Liver (tissue), 9 donors: Measurements from ENCODE around the gene ADGRD1. TPM values are rescaled to one million over a fixed set of nuclear protein-coding genes. Genes with fewer than 3 reads are reported as not detected.

Experiments used
- DNase-seq: peaks from one replicate; pipeline ENCODE4 v3.0.0-alpha.2; 2017; ENCODE audit warnings: low spot score
- H3K27ac ChIP-seq, 2 donors: one replicate each; pipeline ENCODE4 v1.7.0; 2013; ENCODE audit warnings: inconsistent platforms in 2 of 2, low read length in 2 of 2, control low read depth in 1 of 2, low read depth in 1 of 2, mild to moderate bottlenecking in 1 of 2
- H3K27me3 ChIP-seq, 4 donors: one replicate each; pipeline versions ENCODE4 v1.6.1 to v1.7.0; 2013; ENCODE audit warnings: low read length in 3 of 4, inconsistent platforms in 1 of 4, mild to moderate bottlenecking in 1 of 4, moderate library complexity in 1 of 4; ENCODE audit not compliant: control insufficient read depth in 4 of 4, insufficient read depth in 4 of 4
- H3K36me3 ChIP-seq, 4 donors: one replicate each; pipeline versions ENCODE4 v1.6.1 to v1.7.0; 2013; ENCODE audit warnings: low read length in 3 of 4, mild to moderate bottlenecking in 3 of 4, low read depth in 1 of 4, moderate library complexity in 1 of 4; ENCODE audit not compliant: control insufficient read depth in 4 of 4, insufficient read depth in 3 of 4
- H3K4me1 ChIP-seq, 4 donors: one replicate each; pipeline versions ENCODE4 v1.6.1 to v1.7.0; 2013; ENCODE audit warnings: low read length in 3 of 4, mild to moderate bottlenecking in 3 of 4, moderate library complexity in 1 of 4; ENCODE audit not compliant: control insufficient read depth in 4 of 4, insufficient read depth in 4 of 4
- H3K4me3 ChIP-seq, 3 donors: one replicate each; pipeline versions ENCODE4 v1.6.1 to v1.7.0; 2013; ENCODE audit warnings: low read length in 3 of 3, control low read depth in 1 of 3, low read depth in 1 of 3, mild to moderate bottlenecking in 1 of 3
- H3K9ac ChIP-seq, 2 donors: one replicate each; pipeline ENCODE4 v1.7.0; 2013; ENCODE audit warnings: low read length in 2 of 2, mild to moderate bottlenecking in 2 of 2, moderate library complexity in 2 of 2, control low read depth in 1 of 2, low read depth in 1 of 2
- H3K9me3 ChIP-seq, 4 donors: one replicate each; pipeline versions ENCODE4 v1.6.1 to v1.7.0; 2013; ENCODE audit warnings: low read length in 3 of 4; ENCODE audit not compliant: control insufficient read depth in 4 of 4
- ATF3 ChIP-seq: IDR thresholded peaks from 2 replicates; pipeline ENCODE4 v1.6.1; 2016; ENCODE audit warnings: antibody characterized with exemption
- CTCF ChIP-seq: fragments of 150-350 bp; IDR thresholded peaks from 2 replicates; pipeline ENCODE4 v1.5.1; 2017; ENCODE audit warnings: improper control_type of control experiment, low read depth, low read length; ENCODE audit not compliant: missing input control
- FOXA1 ChIP-seq: IDR thresholded peaks from 2 replicates; pipeline ENCODE4 v1.6.1; 2016; ENCODE audit warnings: antibody characterized with exemption
- FOXA2 ChIP-seq: IDR thresholded peaks from 2 replicates; pipeline ENCODE4 v1.6.1; 2016; ENCODE audit warnings: antibody characterized with exemption
- HNF4A ChIP-seq, 2 donors: conservative IDR thresholded peaks; 2 replicates each; pipeline ENCODE4 v1.6.1; 2016; ENCODE audit warnings: antibody characterized with exemption in 2 of 2, mild to moderate bottlenecking in 2 of 2
- JUND ChIP-seq, 2 donors: IDR thresholded peaks; 2 replicates each; pipeline ENCODE4 v1.6.1; 2016; ENCODE audit warnings: antibody characterized with exemption in 2 of 2
- NR2F2 ChIP-seq: IDR thresholded peaks from 2 replicates; pipeline ENCODE4 v1.6.1; 2016; ENCODE audit warnings: antibody characterized with exemption
- RAD21 ChIP-seq, 2 donors: IDR thresholded peaks; 2 replicates each; pipeline ENCODE4 v1.6.1; 2016; ENCODE audit warnings: antibody characterized with exemption in 2 of 2, mild to moderate bottlenecking in 2 of 2
- REST ChIP-seq: IDR thresholded peaks from 2 replicates; pipeline ENCODE4 v1.6.1; 2016; ENCODE audit warnings: antibody characterized with exemption, mild to moderate bottlenecking
- RXRA ChIP-seq, 2 donors: IDR thresholded peaks; 2 replicates each; pipeline ENCODE4 v1.6.1; 2017 to 2018; ENCODE audit warnings: antibody characterized with exemption in 2 of 2, mild to moderate bottlenecking in 1 of 2
- SP1 ChIP-seq: IDR thresholded peaks from 2 replicates; pipeline ENCODE4 v1.6.1; 2018; ENCODE audit warnings: antibody characterized with exemption, mild to moderate bottlenecking
- TAF1 ChIP-seq: conservative IDR thresholded peaks from 2 replicates; pipeline ENCODE4 v1.6.1; 2016; ENCODE audit warnings: antibody characterized with exemption, mild to moderate bottlenecking
- YY1 ChIP-seq: IDR thresholded peaks from 2 replicates; pipeline ENCODE4 v1.6.1; 2016; ENCODE audit warnings: antibody characterized with exemption, mild to moderate bottlenecking
- WGBS: extraction: QIAGEN DNeasy Blood & Tissue Kit; methylation state at CpG from one replicate; pipeline ENCODE4 v1.1.7; 2013; 5-methylcytosine and 5-hydroxymethylcytosine counted together
- polyA plus RNA-seq, 2 donors: library from polyadenylated mRNA; stranded (reverse) in 1 of 2; unstranded in 1 of 2; fragments of 200-250 nt in 1 of 2; fragments of >200 nt in 1 of 2; fragmentation: Nextera tagmentation in 1 of 2; extraction: Ambion mirVana in 1 of 2; gene quantifications; one replicate each; pipeline versions ENCODE4 v1.2.1 to v1.2.3, GENCODE V29; 2013 to 2015
- total RNA-seq, 2 donors: library from RNA; depleted of rRNA; stranded (reverse); fragments of >200 nt; gene quantifications; one replicate each; pipeline ENCODE4 v1.2.3, GENCODE V29; 2014
- donor health status: healthy.
- donor health status: healthy.
- donor health status: healthy.
- donor health status: healthy.
- donor health status: healthy.

ADGRD1 gene
- total and polyA plus RNA-seq, 4 donors, result 2.7 to 7.1 (median 4.6) TPM

GRCh38 chr12:131046813-131047788, 93.4 kb downstream of the ADGRD1 start:
- Histone ChIP-seq H3K9ac (no peak overlapping the region), H3K4me3 (no peak overlapping the region)

GRCh38 chr12:131047789-131048610, 94.3 kb downstream of the ADGRD1 start:
- WGBS, result 77% methylated on average over 24 of the region's 24 CpGs
- DNase-seq, result no peak
- Histone ChIP-seq H3K27ac (no peak overlapping the region), H3K9ac (no peak overlapping the region), H3K9me3 (no peaks in the 10 kb centered on the region), H3K4me3 (no peak overlapping the region), H3K27me3 (no peaks in the 10 kb centered on the region), H3K4me1 (no peaks in the 10 kb centered on the region), H3K36me3 (no peaks in the 10 kb centered on the region)
- no peak for TF ChIP-seq REST
- no peak for TF ChIP-seq TAF1
- TF ChIP-seq ATF3, result no peak
- TF ChIP-seq CTCF, result no peak
- TF ChIP-seq SP1, result no peak
- no peak for TF ChIP-seq FOXA1
- TF ChIP-seq HNF4A (conservative IDR thresholded peaks at IDR 0.05), result no peak
- TF ChIP-seq FOXA2, result no peak
- no peak for TF ChIP-seq RAD21 (IDR thresholded peaks at IDR 0.05)
- no peak for TF ChIP-seq RXRA (IDR thresholded peaks at IDR 0.05)
- TF ChIP-seq YY1, result no peak
- TF ChIP-seq NR2F2, result no peak

More at GRCh38 chr12:131046813-131047788, 93.4 kb downstream of the ADGRD1 start:
- no peaks in the 10 kb centered on the region for H3K27me3 ChIP-seq
- H3K4me1 ChIP-seq, result no peaks in the 10 kb centered on the region
- no peaks in the 10 kb centered on the region for H3K36me3 ChIP-seq
- H3K9me3 ChIP-seq, result no peaks in the 10 kb centered on the region
- DNase-seq, result no peak
- 82% methylated on average over 19 of the region's 19 CpGs for WGBS
- no peak overlapping the region for H3K27ac ChIP-seq
- no peak for TF ChIP-seq FOXA2
- TF ChIP-seq RXRA (IDR thresholded peaks at IDR 0.05), result no peak
- TF ChIP-seq NR2F2, result no peak
- TF ChIP-seq FOXA1, result no peak
- TF ChIP-seq REST, result no peak
- TF ChIP-seq JUND (IDR thresholded peaks at IDR 0.05), result no peak
- no peak for TF ChIP-seq RAD21 (IDR thresholded peaks at IDR 0.05)
